GM19099 (cell line): ENCODE measurements around the gene GP5.

Source experiments
- POLR2A ChIP-seq: IDR thresholded peaks from 3 replicates; pipeline ENCODE4 v1.6.1; 2011; ENCODE audit warnings: low read depth; ENCODE audit not compliant: insufficient read length; ENCODE audit errors: extremely low read depth

GP5 gene

DNA sequence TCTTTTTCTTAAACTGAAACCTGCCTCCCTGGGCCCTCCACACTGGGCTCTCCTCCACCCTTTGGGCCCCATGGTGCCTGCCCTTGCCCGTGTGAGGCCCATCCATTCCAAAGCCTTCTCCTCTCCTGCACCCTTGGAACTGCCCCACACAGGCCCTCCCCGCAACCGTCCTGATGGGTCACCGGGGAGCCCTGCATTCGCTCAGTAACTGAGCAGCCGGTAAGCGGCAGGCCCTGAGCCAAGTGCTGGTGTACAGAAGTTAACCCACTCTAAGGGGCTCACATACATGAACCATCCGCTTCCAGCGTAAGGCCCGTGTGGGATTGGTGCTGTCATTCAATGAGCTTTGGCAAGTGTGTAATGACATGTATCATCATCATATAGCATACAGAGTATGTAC lies 24.1 kb downstream of the GP5 start:
- no peak for TF ChIP-seq POLR2A

DNA sequence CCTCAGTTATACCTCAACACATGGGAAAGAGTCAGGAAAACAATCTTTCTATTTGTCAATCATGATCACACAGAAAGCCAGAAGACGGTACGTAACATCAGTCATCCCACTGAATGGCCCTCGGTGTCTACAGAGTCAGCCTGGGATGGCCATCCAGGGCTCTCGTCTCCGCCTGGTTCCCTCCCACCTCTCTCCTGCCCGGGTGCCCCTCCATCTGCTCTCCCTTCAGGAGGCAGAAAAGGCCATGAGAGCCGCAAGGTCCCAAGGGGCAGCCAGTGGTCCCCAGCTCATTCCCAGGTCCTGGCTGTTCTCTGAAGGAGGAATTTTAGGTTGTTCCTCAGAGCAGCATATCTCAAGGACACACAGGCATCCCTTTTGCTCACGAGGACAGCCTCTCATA lies 25.2 kb downstream of the GP5 start:
- no peak for TF ChIP-seq POLR2A

DNA sequence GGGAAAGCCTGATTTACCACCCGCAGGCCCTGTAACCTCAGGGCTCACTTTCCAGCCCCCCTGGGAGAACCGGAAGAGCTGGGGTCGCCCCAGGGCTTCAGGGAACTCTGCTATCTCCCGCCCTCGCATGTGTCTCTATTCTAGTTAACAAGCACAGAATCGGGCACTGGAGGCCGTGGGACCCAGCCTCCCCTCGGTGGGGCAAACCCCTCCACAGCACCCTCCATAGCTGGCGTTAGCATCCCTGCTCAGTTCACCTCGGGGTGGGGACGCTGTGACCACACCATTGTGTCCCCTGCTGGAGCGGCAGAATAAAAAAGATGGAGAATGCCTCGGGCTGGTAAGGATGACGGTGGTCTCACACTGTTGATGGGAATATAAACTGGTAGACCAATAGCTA lies 26.0 kb downstream of the GP5 start:
- TF ChIP-seq POLR2A = no peak

DNA sequence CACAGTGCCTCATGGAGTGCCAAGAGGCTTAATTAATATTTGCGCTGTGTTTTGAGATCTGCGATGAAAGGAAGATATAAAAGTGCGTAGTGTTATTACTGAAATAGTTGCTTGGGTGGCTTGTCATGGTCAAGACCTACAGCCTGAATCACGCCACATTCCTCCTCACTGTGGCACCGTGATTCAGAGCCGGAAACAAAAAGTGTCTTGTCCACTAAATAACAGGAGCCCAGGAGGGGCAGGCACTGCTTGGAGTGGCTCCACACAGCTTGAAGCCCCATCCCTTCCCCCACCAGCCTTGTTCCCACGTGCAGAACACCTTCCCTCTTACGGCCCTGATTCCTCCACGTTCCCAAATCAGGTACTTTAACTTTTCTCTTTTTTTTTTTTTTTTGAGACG lies 28.3 kb downstream of the GP5 start:
- no peak for TF ChIP-seq POLR2A

DNA sequence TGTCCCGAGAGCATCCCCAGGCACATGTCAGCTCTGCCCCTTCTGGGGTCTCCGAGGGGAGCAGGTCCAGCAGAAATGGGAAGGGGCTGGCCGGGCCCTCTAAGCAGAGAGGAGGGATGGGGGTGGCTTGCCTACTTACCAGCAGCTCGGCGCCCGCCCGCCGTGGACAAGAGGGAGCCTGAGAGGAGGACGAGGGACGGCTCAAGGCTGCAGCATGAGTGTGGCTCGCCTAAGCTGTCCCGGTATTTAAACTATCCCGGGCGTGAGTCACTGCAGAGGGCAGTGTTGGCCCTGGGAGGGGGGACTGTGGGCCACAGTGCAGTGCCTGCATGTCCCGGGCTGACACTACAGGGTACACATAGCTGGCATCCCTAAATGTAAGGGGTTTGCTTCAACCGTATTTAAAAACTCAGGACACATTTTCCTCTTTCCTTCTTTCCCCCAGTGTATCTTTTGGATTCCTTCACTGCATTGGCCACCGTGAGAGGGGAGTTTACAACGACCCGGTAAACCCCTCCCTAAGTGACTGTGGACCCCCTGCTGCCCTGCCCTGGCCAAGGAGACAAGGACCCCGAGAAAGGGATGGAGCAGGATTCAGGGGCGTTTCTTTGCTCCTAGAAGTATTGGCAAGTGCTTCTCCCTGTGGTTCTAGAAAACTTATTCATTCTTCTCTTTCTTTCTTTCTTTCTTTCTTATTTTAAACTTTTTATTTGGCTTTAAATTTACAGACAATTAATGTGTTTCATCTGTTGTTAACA lies 29.4 kb downstream of the GP5 start, which contains the start of gene LRRC15:
LRRC15 (minus strand) TSS at position 222 of the 758 bp plus-strand sequence. CDS start 8,700 bp downstream, outside the sequence.
- TF ChIP-seq POLR2A = no peak

DNA sequence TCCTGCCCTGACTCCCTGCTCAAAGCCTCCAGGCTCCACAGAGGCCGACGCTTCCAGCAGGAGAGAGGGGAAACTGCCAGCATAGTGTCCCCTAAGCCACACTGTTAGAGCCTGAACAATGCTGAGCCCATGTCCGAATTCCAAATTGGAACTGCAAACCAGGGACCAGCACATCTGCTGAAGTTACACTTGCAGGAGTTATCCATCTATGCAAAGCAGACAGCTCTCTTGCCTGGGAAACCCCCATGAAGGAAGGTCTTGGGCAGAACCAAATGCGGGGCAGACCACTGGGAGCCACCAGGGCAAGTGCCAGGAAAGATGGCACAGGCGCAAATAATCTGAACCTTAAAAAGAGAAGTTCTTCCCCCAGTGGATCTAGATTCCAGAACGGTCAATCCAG lies 30.1 kb downstream of the GP5 start:
- no peak for TF ChIP-seq POLR2A

DNA sequence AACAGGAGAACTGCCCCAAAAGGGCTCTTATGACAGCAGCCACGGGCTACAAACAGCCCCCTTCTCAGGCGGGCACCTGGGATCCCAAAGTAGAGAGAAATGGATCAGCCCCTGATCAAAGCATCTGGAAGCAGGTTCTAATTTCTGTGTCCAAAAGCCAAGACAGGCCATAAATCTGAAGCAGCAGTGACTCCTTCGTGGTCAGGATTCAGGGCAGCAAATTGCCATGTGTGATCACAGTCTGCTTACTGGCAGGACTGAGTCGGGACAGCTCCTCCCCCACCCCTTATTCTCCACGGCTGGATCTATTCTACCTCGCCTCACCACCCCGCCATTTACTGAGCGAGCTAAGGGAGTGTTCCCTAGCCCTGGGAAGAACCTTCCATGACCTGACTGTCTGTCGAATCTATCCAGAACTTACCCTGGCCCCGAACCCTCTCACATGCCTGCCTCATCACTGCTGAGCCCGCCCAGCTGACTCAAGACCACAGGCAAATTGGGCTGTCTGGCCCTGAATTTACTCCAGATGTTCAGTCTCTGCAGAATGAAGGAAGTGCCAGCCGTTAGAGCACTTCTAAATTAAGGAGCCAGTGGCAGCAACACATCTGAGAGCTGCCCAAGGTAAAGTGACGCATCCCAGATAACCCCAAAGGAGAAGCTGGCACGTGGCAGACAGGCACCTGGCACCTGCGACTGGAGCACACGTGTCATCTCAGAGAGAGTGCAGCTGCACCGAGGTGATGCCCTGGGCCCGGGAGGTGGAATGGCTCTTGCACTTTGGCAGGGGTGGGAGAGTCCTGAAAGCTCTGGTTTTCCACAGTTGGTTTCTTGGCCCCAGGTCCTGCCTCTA lies 30.8 kb downstream of the GP5 start:
- no peak for TF ChIP-seq POLR2A

DNA sequence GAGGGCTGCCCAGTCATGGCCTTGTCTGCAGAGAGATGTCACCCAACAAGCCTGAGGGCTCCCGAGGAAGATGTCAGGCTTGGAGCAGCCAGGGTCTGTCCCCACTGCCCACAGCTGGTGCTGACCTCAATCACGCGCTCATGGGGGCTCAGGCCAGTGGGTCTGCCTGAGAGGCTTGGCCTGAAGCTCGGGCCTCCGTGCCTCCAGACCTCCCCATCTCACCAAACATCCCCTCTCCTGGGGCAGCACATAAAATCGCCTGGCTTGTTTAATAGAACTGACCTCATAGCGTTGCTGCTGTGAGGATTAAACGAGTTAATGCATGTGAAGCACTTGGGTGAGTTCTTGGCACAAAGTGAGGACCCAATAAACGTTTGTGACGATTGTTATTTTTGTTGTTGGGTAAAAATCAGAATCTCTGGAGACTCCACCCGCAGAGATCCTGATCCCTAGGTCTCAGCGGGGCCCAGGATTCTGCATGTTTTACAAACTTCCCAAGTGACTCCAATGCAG lies 33.0 kb downstream of the GP5 start:
- TF ChIP-seq POLR2A = no peak

DNA sequence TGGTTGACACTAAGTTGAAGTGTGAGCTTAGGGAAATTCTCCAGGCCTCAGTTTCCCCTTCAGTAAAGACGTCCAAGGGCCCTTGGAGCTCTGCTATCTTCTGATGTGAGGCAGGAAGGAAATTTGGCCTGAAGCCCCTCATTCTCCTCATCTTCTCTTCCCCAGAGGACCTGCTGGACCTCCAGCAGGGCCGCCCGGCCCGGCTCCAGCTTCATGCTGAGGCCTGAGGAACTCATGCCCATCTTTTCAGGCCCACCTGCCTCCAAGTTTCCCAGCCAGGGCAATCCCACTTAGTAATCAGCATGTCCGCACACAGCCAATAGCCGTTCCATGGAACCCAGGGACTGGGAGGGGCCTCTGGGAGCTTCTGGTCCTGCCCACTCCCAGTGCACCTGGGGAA lies 33.5 kb downstream of the GP5 start:
- TF ChIP-seq POLR2A = no peak

DNA sequence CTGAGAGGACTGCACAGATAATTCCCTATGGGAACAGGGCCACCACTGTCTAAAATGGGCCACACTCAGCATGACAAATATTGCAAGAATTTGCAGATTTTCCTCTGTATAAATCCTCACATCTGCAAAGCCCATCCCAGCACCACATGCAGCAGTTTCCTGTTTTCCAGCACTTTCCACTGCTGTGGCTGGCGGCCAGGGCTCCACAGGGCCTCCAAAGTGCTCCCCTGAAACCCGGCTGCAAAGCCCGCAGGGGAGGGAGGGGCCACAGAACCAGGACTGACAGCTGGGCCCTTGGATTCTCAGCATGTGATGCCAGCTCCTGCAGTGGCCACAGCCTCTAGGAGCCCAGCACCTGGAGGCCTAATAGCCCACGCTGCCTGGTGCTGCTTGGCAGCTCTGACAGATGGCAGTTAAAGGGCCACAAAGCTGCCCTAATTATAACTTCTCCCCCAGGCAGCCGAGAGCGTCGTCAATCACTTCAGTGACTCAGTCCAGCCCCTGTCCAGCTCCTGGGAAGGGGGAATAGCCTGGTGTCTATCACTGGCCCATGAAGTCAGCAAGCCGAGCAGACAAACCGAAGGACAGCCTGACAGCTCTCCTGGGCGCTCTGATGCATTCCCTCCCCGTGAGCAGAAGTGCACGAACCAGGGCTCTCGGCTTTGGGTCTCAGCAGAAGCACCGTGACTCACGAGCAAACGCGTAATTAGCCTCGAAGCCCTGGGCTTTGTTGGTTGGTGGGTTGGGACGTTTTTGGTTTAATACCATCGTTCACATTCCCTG lies 34.2 kb downstream of the GP5 start:
- no peak for TF ChIP-seq POLR2A

DNA sequence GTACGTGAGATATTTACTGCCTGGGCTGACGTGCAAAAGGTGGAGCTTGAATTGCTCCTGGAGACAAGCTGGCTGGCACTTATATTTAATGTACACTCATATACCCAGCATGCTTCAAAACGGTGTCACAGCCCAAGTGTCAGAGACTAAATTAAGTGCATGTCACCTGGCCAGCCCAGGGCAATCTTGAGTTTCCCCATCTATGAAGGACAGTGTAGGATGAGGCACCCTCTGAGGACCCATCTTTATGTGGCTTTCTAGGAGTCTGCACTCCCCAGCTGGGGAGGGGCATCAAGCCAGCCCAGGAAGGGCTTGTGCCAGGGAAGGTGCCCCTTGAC lies 34.8 kb downstream of the GP5 start:
- TF ChIP-seq POLR2A = no peak

DNA sequence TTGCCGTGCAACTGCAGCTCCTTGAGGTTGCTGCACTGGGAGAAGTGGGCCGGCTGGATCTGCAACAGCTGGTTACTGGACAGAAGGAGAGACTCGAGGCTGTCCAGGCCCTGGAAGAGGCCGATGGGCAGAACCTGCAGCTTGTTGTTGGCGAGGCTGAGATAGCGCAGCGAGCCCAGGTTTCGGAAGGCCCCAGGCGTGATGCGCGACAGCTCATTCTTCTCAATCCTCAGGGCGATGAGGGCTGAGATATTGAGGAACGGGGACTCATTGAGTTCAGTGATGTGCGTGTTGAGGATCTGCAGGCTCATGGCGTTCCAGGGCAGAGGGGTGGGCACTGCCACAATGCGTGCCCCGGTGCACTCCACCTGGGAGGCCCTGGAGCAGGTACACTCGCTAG lies 38.5 kb downstream of the GP5 start:
- no peak for TF ChIP-seq POLR2A

DNA sequence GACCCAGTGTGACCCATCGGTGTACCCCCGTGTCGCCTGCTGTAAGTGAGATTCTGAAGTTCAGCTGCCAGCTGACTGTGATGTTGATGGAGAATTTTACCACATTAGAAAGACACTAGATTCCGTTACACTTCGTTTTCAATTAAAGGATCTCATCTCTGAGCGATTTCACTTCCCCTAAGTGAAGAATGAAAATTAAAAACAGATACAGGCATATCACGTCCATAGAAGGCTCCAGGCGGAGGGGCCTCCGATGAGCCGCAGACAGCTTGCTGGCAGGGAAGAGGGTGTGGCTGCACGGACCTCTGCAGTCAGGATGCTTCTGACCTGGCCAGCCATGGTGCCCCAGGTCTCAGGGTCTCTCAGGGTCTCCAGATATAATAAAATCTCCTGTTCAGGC lies 41.4 kb downstream of the GP5 start:
- TF ChIP-seq POLR2A = no peak

DNA sequence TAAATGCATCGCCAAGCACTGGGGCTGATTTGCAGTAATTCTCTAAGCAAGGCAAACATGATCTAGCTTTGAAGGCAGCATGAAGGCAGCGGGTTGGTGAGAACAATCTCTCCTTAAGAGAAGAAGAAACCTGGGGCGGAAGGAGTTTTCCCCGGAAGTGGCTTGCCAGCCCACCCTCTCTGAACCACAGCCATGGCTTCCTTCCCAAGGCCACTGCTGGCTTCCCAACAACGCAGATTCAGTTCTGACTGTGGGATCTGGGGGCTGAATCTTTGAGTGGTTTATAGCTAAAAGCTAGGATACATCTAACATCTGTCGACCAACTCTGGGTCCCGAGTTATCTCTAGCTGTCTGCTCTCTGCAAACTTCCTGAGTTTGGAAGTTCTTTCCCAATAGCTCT lies 43.7 kb downstream of the GP5 start:
- no peak for TF ChIP-seq POLR2A

DNA sequence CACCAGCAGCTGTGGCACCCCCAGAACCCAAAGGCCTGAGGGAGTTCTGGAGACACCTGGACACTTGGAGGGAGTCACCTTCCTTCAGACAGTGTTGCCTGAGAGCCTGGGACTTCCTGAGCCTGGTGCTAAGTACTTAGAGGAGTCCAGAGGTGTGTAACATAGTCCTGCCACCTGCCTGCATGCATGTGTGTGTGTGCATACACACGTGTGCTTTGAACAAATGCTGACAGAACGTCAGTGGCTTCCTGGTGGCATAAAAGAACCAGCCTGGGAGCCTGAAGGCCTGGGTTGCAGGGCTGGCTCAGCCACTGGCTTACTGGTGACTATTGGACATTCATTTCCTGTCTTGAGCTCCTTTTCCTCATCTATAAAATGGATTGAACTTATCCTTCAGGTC lies 44.8 kb downstream of the GP5 start:
- no peak for TF ChIP-seq POLR2A
